ENCODE results near the gene SLC49A3.

Gene SLC49A3

GRCh38 chr4:664713-665231 lies 24.2 kb downstream of the SLC49A3 start:
- DNase-seq: no peak

- DNase-seq: peak; percentile 66
These were observed 25.2 kb downstream of the SLC49A3 start for GRCh38 chr4:663438-664428.

- no peak for DNase-seq
These were observed 25.9 kb downstream of the SLC49A3 start for GRCh38 chr4:663046-663437.

- DNase-seq: no peak
These were observed 26.8 kb downstream of the SLC49A3 start for GRCh38 chr4:661881-662761.

- DNase-seq: no peak
These were observed 27.7 kb downstream of the SLC49A3 start for GRCh38 chr4:661231-661630.

- DNase-seq: no peak
These were observed 28.6 kb downstream of the SLC49A3 start for GRCh38 chr4:660401-660800.

- DNase-seq: no peak
These were observed 29.1 kb downstream of the SLC49A3 start for GRCh38 chr4:659851-660250.

- no peak for DNase-seq
These were observed 30.0 kb downstream of the SLC49A3 start for GRCh38 chr4:658681-659667.

- DNase-seq: no peak
These were observed 30.9 kb downstream of the SLC49A3 start for GRCh38 chr4:657834-658667.

GRCh38 chr4:657338-657833 lies 31.6 kb downstream of the SLC49A3 start:
- DNase-seq: no peak

GRCh38 chr4:656436-657337 lies 32.3 kb downstream of the SLC49A3 start:
- DNase-seq: no peak

- no peak for DNase-seq
These were observed 33.3 kb downstream of the SLC49A3 start for GRCh38 chr4:655464-656151.

- no peak for DNase-seq
These were observed 34.0 kb downstream of the SLC49A3 start for GRCh38 chr4:654871-655463.

- DNase-seq: no peak
These were observed 34.5 kb downstream of the SLC49A3 start for GRCh38 chr4:654503-654845.

- no peak for DNase-seq
These were observed 35.0 kb downstream of the SLC49A3 start for GRCh38 chr4:653831-654502.

GRCh38 chr4:653080-653821 lies 35.7 kb downstream of the SLC49A3 start:
- DNase-seq: no peak

GRCh38 chr4:651884-652642 lies 36.9 kb downstream of the SLC49A3 start:
- no peak for DNase-seq
